SW480 (cell line): ENCODE data around the gene MSLN.
A peak's percentile ranks its signal among the peaks of the same experiment; 100 is the strongest.

Source experiments
- DNase-seq: peaks from one replicate; pipeline ENCODE4 v3.0.0-alpha.2; 2016; ENCODE audit warnings: low spot score

The MSLN gene

DNA sequence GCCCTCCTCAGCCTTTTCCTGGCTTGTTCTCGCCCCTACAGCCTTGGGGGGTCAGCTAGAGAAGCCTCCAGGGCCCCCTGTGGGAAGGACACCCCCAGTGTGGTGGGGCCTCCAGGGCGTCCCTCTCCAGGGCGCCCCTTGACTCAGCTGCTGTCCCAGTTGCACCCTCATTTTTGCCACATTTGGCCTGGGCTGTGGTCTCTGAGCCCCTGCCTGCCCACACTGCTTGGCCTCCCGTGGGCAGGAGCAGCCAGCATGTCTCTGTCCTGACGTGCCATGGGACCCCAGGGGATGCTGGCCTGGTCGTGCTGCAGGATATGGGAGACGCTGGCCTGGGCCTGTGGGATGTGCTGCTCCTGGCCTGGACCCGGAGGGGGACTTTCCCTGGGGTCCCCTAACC is 32.9 kb downstream of the MSLN start:
- DNase-seq, result no peak

DNA sequence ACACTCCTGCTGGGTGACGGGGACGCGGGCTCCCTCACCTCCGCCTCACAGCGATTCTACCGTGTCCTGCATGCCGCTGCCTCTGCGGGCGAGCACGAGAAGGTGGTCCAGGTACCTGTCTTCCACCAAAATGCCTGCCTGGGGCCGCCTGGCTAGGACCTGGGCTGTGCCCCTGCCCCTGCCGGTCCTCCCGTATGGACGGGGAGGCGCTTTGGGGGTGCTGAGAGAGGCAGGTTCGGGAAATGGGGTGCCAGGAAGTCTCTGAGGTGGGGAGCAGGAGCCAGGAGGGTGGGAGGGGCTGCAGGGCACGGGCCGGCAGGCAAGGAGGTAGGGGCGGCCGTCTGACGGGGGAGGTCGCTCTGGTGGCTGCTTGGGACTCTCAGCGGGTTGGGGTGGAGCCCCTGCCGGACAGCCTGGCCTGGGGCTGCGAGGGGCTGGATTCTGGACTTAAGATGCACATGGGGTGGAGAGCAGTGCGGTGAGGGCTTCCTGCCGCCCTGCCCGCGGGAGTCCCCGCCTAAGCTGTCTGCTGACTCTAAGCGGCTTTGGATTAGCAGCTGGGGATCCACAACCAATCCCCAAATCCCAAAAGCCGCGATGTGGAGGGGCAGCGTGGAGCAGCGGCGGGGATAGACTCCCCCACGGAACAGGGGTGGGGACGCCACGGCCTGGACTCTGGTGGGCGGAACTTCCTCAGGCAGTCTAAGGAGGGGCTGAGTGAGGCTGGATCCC is 33.7 kb downstream of the MSLN start:
- no peak for DNase-seq

DNA sequence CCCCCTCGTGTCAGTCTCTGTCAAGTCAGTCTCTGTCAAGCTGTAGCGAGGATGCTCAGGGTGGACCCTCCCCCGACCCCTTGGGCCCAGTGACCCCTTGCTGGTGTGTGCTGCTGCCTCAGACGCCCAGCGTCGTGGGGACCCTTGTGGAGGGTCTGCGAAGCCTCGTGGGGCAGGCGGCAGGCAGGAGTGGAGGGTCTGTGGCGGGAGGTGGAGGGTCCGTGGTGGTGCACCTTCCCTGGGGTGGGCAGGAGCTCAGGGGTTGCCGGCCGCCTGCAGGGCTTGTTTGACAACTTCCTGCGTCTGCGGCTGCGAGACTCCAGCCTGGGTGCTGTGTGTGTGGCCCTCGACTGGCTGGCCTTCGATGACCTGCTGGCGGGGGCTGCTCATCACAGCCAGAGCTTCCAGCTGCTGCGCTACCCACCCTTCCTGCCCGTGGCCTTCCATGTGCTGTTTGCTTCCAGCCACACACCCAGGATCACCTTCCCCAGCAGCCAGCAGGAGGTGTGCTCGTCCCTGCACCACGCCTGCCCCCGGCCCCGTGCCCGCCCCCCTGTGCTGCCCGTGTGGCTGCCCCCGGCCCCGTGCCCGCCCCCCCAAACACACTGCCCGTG is 34.4 kb downstream of the MSLN start:
- no peak for DNase-seq

DNA sequence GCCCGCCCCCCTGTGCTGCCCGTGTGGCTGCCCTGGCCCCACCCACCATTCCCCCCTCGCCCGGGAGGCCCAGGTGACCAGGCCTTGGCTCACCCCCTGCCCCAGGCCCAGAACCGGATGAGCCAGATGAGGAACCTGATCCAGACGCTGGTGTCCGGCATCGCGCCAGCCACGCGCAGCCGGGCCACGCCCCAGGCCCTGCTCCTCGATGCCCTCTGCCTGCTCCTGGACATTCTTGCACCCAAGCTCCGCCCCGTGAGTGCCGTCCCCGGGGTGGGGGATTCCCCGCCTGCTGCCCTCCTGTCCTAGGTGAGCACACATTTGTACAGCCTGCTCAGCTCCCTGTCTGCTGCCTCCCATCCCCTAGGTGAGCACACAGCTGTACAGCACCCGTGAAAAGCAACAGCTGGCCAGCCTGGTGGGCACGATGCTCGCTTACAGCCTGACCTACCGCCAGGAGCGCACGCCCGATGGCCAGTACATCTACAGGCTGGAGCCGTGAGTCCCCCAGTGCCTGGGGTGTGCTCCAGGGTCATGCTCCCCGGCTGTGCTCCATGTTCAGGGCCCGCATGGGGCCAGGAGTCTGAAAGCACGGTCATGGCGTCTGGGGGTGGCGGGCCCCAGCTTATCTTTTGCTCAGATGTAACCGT is 35.2 kb downstream of the MSLN start:
- DNase-seq, result peak; percentile 55

DNA sequence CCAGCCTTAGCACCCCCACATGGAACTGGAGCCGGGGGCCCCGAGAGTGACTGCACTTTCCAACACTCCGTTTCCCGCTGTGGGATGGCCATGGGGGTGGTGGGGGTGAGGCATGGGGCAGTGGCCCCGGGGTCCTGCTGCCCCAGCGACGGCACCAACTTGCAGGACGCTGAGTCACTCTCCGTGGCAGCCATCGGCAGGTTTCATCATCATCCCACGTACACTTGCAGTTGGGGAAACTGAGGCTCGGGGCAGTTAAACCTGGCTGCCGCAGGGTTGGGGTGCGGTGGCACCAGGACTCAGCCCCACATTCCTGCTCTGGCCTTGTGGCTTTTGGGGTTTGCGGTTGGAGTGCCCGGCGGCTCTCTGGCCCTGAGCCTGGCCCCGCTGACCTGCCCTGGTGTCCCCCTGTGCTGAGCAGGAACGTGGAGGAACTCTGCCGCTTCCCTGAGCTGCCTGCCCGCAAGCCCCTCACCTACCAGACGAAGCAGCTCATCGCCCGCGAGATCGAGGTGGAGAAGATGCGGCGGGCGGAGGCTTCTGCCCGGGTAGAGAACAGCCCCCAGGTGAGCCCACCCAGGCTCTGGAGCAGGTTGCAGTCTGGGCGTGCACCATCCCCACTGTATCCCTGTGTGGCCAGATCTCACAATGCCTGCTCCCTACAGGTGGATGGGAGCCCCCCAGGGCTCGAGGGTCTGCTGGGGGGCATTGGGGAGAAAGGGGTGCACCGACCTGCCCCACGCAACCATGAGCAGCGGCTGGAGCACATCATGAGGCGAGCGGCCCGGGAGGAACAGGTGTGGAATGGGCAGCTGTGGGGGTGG is 36.0 kb downstream of the MSLN start:
- no peak for DNase-seq

DNA sequence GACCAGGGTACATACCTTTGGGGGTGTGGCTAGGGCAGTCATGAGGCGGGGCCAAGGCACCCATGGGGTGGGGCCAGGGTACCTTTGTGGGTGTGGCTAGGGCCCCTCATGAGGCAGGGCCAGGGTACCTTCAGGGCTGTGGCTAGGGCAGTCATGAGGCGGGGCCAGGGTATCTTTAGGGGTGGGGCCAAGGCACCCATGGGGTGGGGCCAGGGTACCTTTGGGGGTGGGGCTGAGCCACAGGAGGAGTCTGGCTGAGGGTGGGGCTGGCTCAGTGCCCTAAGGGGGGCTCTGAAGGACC is 36.5 kb downstream of the MSLN start:
- peak; percentile 39 for DNase-seq

DNA sequence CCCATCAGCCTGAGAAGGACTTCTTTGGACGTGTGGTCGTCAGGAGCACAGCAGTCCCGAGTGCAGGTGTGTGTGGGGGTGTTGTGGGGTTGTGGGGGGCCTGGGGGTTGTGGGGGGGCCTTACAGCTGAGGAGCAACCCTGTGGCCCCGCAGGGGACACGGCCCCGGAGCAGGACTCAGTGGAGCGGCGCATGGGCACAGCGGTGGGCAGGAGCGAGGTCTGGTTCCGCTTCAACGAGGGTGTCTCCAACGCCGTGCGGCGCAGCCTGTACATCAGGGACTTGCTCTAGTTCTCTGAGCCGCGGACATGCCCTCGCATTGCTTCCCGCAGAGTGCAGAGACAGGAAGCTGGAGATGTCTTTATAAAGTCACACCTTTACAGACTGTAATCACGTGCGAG is 37.2 kb downstream of the MSLN start:
- no peak for DNase-seq

DNA sequence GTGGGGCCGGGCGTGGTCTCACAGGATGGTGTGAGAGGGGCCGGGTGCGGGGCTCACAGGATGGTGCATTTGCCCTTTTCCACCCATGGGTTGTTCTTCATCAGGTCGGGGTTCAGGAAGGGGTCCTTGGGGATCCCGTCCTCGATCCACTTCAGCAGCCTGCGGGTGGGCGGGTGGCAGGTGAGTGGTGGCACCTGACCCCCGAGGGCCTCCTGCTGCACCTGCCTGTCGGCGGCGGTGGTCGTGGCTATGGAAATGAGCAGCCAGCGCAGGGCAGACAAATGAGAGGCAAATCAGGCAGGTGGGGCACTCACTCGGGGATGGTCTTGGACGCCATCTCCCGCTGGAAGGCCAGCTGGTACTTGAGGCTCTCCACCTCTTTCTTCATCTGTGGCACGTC is 38.1 kb downstream of the MSLN start:
- DNase-seq, result no peak

DNA sequence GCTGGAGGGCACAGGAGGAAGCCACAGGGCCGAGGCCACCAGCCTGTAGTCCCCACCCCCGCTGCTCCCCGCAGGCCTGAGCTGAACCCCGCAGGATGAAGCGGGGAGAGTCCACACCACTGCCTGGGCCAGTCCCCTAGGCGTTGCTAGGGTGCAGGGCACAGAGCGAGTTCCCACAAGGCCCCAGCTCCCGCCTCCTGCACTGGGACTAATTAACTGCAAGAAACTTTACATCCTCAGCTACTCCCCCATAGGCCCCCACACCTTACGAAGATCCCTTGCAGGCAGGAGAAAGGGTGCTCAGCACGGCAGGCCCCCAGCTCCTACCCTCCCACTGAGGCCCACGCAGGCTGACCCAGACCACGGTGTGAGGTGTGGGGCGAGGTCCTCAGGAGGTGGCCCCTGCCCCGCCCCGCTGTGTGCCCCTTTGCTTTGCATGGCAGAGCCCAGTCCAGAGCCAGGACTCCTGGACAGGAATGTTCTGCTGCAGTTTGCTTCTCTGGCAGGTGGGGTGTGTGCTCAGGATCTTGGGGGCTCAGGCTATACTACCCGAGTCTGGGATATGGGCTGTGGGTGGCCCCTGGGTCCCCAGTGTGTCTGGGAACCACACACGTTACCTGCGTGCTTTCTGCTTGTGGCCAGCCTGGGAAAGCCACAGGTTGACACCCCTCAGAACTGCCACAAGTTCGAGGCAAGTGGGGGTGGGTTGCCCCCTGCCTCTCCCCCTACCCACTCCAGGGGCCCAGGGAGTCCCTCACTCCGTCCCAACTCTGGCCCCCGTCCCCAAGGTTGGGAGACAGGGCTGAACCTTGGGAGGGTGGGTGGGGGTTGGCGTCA is 38.8 kb downstream of the MSLN start:
- DNase-seq, result no peak

DNA sequence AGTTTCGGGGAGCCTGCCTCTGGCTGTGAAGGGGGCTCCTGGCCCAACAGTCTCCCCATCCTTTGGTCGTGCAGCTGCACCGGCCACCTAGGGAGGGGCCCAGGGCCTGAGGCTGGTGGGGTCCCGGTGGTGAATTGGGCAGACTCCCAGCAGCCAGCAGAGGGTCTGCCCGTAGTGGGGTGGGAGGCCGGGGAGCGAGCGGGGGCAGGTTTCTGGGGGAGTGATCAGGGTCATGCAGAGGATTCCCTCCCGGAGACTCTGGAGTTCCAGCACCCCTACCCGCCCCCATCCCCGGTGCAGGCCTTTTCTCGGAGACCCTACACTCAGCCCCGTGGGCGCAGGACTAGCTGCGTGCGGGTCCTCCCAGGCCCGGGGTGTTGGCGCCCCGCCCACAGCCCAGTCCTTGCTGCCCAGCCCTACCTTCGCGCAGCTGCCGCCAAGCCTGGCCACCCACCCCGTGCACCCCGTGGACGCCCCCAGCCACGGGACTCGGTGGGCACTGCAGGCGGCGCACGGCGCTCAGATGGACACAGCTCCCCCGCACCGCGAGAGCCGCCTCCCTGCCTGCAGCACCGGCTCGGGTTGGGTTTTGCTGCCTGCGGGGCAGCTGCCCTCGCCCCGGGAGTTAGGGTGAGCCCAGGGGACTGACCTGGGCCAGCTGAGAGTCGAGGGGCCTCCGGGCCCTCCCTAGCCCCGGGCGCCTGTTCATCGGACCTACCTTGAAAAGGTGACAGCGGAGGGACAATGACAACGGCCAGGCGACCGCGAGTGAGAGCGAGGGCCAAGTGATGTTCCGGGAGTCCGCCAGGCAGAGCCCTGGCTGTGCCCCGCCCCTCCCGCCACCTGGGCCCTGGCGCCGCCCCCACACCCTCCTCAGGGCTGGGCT is 39.7 kb downstream of the MSLN start, which contains the start of gene GNG13:
GNG13 (minus strand) TSS at position 787 of the 886 bp plus-strand sequence. CDS start 1,657 bp downstream, outside the sequence.
- no peak for DNase-seq

DNA sequence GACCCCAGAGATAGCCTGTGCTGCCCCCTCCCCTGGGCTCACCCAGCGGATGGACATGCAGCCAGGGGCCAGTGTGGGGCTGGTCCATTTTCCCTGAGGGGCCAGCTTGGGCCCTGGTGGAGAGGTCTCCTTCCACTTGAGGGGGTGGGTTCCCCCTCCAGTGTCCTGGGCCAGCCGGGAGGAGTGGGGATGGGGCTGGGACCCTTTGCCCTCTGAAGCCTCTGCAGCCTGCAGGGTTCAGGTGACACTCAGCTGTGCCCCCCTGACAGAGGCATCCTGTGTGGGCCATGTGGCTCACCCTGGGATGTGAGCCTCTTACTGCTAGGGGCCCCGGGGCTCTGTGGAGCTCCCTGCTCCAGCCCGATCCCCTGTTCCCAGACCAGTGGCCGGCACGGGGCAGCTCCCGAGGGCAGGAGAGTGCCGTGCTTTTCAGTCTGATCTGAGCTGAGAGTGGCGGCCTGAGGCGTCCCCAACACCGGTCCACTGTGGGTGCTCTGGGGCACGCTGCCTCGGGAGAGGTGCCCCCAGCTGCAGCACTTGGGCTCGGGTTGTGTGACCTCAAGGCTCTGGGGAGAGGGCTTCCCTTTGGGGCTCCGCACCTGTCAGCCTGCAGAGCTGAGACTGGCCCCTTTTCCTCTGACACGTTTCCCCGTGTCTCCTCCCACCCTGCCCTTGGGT is 40.4 kb downstream of the MSLN start:
- DNase-seq, result no peak

DNA sequence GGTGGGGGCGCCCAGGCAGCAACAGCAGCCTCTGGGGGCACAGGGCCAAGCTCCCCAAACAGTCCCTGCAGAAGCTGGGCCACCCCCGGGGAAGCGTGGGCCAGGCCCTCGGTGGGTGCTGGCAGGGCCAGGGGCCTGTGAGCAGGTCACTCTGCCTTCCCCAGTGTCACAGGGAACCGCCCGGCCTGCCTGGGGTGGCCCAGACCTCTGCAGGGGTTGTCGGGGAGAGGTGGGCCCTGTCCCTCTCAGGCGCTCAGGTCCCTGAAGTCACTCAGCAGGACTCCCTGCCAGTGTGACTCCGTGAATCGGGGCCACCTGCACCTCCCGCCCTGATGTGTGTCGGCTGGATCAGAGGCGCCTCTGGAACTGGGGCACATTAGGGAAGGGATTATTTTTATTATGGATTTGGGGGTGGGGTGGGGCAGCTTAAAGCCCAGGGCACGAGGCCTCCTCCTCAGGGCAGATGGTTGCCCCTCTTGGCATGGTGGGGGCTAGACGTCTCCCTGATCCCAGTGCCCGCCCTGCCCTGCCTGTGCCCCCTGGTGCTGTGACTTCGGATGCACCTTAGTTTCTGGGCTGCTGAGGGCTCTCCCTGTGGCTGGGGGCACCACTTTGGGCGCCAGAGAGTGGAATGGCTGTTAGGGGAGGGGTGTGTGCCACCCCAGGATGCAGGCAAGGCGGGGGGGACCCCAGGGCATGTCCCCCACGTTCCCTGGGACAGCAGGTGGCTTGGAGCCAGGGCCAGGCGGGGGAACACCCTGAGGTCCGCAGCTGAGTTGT is 41.2 kb downstream of the MSLN start:
- DNase-seq, result no peak

DNA sequence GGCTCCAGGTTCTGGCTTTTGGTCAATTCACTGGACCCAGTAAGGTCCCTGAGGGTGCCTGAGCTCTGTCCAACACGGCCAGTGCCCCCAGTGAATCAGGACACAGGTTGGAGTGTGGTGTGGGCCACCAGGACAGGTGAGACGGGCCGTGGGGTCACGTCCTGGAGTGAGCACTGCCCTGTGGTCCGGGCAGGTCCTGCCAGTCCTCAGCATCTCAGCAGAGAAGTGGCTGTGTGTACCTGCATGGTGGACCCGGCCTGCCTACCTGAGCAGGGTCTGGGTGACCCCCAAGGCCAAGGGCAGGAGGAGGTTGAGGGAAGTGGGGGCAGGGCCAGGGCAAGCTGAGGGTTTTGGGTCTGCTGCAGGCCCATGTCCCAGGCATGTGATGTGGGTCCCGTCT is 41.9 kb downstream of the MSLN start:
- DNase-seq, result no peak

DNA sequence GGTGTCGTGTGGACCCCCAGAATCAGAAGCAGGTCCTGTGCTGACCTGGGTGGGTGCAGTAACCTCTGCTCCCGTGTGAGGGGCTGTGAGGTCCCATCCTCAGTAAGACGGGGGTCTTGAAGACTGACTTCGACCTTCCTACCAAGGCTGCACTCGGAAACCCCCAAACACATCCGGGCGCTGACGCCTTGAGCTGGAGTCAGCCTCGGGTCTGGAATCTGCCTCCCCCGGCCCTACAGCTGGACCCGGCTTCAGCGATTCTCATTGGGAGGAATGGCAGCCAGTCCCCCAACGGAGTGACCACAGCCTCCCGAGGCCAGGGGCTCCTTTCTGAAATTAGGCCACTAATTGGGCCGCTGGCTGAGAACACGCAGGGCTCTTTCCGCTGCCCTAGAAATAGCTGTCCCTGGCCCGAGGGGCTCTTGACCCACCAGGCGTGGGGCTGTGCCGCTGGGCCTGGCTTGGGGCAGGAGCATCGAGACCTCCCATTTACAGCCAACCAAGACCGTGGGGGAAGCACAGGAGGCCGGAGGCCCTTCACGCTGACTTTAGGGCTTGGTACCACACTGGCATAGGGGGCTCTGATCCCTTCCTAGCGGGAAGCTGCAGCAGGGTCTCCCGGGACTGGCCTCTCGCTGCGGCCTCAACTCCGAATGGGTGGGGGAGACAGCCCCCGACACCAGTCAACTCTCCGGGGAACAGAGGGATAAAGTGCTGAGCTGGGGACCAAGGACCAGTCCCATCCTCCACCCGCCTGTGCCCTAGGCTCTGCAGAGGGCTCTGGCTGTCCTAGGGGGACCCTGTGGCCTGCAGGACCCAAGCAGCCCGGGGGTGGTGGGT is 42.6 kb downstream of the MSLN start:
- no peak for DNase-seq

DNA sequence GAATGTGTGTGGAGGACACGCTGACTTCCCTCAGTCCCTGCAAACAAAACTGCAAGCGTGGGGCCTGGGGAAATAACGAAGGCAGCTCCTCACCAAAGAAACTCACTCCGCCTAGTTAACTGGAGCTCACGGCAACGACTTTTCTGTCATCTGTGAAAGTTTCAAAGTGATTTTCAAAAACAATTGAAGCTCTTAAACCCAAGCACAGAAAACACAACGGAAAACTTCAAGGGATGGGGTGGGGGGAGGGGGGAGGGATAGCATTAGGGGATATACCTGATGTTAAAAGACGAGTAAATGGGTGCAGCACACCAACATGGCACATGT is 43.2 kb downstream of the MSLN start:
- DNase-seq, result no peak

DNA sequence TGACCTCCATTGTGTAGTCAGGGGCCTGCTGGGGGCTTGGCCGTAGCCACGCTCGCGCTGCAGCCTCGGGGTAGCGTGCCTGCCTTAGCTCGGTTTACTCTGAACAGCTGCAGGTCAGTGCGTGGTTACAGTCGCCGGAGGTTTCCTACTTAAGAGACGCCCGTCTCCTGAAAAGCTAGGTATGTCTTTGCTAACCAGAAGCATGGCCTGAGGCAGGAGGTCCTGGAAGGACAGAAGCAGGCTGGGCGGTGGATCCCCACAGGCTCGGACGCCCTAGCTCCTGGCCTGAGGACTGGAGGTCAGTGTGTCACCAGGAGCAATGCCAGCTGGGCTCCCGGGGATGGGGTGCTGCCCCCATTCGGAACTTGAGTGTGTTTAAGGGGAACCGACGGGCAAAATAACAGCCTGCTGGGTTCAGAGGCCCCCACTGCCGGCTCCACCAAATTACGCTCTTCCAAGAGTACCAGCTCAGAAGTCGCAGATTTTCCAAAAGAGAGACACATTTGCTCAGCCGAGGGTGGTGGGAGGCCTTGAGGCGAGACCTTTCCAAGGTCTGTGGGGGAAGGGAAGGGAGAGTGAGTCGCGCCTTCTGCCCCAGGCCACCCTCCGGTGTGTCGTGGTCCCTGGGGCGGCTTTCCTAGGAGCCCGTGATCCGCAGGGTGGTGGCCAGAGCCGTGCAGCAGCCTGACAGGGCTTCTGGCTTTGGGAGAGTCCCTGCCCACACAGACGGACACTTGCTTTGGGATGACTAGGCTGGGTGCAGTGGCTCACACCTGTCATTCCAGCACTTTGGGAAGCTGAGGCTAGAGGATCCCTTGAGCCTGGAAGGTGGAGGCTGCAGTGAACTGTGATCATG is 43.9 kb downstream of the MSLN start:
- DNase-seq, result no peak

DNA sequence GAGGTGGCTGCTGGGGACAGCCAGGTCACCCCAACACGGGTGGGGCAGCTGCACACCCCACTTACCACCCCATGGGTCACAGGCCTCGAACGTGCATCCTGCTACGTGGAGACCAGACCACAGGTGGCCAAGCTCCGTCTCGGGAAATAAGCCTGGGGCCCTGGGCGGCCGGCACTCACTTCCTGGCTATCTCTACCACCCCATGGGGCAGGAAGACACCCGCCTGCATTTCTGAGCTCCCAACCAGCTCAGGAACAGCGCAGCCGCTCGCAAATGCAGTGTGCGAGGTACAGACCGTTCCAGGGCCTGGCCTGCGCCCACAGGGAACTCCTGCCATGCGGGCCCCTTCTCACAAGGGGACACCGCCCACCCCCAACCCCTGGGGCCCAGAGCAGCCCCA is 44.9 kb downstream of the MSLN start:
- no peak for DNase-seq
